Measurements from ENCODE around the gene SERPINA12. TPM values are rescaled to one million over a fixed set of nuclear protein-coding genes. Genes with fewer than 3 reads are reported as not detected.
A peak's percentile ranks its signal among the peaks of the same experiment; 100 is the strongest.

The SERPINA12 gene
- total and polyA plus RNA-seq, 12 donors, result not detected

DNA sequence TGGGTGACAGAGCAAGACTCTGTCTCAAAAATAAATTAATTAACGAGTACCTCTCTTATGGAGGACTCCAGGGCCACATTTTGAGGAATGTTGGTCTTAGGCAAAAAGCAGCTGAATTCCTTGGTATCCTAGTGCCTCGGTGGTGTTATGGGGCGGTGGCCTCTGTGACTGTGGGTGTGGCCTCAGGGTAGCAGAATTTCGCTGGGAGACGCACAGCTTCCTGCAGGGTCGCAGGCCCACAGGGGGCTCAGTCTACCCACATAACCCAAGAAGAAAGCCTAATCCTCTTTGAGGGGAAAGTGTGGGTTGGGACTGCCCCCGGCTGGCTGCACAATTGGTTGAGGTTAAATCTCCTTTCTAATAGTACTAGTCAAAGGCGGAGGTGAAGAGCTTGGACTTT lies 40.8 kb upstream of the SERPINA12 start:
- H3K27me3 ChIP-seq, result peaks cover 0 to 37% (median 18%) of the 10 kb centered on the region in 7 donors
- TF ChIP-seq, protein P1, sequence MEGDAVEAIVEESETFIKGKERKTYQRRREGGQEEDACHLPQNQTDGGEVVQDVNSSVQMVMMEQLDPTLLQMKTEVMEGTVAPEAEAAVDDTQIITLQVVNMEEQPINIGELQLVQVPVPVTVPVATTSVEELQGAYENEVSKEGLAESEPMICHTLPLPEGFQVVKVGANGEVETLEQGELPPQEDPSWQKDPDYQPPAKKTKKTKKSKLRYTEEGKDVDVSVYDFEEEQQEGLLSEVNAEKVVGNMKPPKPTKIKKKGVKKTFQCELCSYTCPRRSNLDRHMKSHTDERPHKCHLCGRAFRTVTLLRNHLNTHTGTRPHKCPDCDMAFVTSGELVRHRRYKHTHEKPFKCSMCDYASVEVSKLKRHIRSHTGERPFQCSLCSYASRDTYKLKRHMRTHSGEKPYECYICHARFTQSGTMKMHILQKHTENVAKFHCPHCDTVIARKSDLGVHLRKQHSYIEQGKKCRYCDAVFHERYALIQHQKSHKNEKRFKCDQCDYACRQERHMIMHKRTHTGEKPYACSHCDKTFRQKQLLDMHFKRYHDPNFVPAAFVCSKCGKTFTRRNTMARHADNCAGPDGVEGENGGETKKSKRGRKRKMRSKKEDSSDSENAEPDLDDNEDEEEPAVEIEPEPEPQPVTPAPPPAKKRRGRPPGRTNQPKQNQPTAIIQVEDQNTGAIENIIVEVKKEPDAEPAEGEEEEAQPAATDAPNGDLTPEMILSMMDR (IDR thresholded peaks at IDR 0.05), result no peak
- ATAC-seq (no peak), DNase-seq (no peak)
- intact Hi-C loops (cut with DNase I), result no loop called here
- no peak overlapping the region for H3K4me3 ChIP-seq
- H3K4me1 ChIP-seq, result peaks cover 0 to 4% (median 0%) of the 10 kb centered on the region in 9 donors
- H3K9me3 ChIP-seq, result peaks cover 0 to 24% (median 4%) of the 10 kb centered on the region in 11 donors
- H3K36me3 ChIP-seq, result no peaks in the 10 kb centered on the region
- H3K27ac ChIP-seq, result no peak overlapping the region
- 55 to 65% methylated on average over 8 of the region's 8 CpGs for WGBS, 2 donors

- intact Hi-C loops (cut with DNase I), result loop anchor here in 2 of 10 donors (5.0 to 10.0 kb wide), 2 partner anchors 114 to 417 kb away; no protein-coding TSS in a partner anchor
- H3K27me3 ChIP-seq, result peaks cover 0 to 38% (median 24%) of the 10 kb centered on the region in 7 donors
- peaks cover 0 to 4% (median 0%) of the 10 kb centered on the region in 9 donors for H3K4me1 ChIP-seq
- no peak overlapping the region for H3K4me3 ChIP-seq
- 24 to 25% methylated on average over 24 of the region's 24 CpGs for WGBS, 2 donors
- H3K27ac ChIP-seq, result no peak overlapping the region
- ATAC-seq, result peak; percentile 43 to 80 (median 70)
- TF ChIP-seq, protein P1 (IDR thresholded peaks at IDR 0.05), result peak; percentile 80 to 96 (median 86)
- peaks cover 0 to 17% (median under 1%) of the 10 kb centered on the region in 11 donors for H3K9me3 ChIP-seq
- DNase-seq, result peak; percentile 45 to 62
- H3K36me3 ChIP-seq, result no peaks in the 10 kb centered on the region
Measured at GRCh38 chr14:94548999-94549985, 40.0 kb upstream of the SERPINA12 start.

- intact Hi-C loops (cut with DNase I), result loop anchor here in 2 of 10 donors (5.0 to 10.0 kb wide), 2 partner anchors 114 to 416 kb away; no protein-coding TSS in a partner anchor
- H3K9me3 ChIP-seq, result peaks cover 0 to 10% (median 0%) of the 10 kb centered on the region in 11 donors
- ATAC-seq, result no peak
- H3K36me3 ChIP-seq, result no peaks in the 10 kb centered on the region
- no peak for DNase-seq
- H3K4me1 ChIP-seq, result peaks cover 0 to 4% (median 0%) of the 10 kb centered on the region in 9 donors
- TF ChIP-seq, protein P1 (IDR thresholded peaks at IDR 0.05), result no peak
- no peak overlapping the region for H3K27ac ChIP-seq
- peaks cover 0 to 38% (median 24%) of the 10 kb centered on the region in 7 donors for H3K27me3 ChIP-seq
- no peak overlapping the region for H3K4me3 ChIP-seq
- WGBS, 2 donors, result 85 to 86% methylated on average over 14 of the region's 14 CpGs
Measured at GRCh38 chr14:94548131-94548998, 39.1 kb upstream of the SERPINA12 start.

Data from heart right ventricle (tissue), 16 donors.